ENCODE data around the gene TP53BP2. TPM values are rescaled to one million over a fixed set of nuclear protein-coding genes. Genes with fewer than 3 reads are reported as not detected.

Gene TP53BP2
- total and polyA plus RNA-seq, 2 donors (not counting 3 experiments of a cell fraction or from before 2014, with no cell fraction given), result 21.9 to 51.9 TPM

DNA sequence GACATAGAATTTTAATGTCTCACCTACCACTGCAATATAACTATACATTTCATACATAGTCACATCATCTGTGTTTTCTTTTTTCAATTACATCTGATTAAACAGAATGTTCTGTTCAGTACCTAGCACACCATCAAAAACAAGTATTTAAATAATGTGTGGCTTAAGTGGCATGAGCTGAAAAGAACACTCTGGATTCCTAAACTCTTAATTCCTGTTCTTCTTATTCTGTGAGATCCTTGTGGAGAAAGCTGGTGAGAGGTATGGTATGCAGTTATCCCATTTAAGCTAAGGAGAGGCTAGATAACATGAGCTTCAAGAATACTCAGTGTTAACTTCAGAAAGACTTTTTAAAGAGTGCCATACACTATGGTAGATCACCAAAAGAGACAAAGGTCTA lies 5.5 kb downstream of the TP53BP2 start:
- no TSS peak for BruUV-seq (replicated peaks)
- DNase-seq (ENCODE audit: low read depth, low spot score) (no peak), FAIRE-seq (no peak)
- peaks cover 10% of the 10 kb centered on the region for H4K20me1 ChIP-seq (replicated peaks; ENCODE audit: control insufficient read depth, extremely low read depth, insufficient read depth, low read length)
- H2AFZ ChIP-seq (ENCODE audit: low read depth, low read length), result no peak overlapping the region
- H3K4me2 ChIP-seq (ENCODE audit: insufficient read depth, low read length), result no peak overlapping the region
- ChIA-PET CTCF (interaction anchor here (0.8 to 6.5 kb wide), 4 partner anchors 15 to 29 kb away, joined by 3 to 41 read pairs (median 10); no protein-coding TSS in a partner anchor), POLR2A (no interaction called here)
- no peak overlapping the region for H3K27ac ChIP-seq (ENCODE audit: insufficient read depth, low read depth, low read length)
- H3K79me2 ChIP-seq (ENCODE audit: control insufficient read depth, insufficient read depth, low read length), result peaks cover 97% of the 10 kb centered on the region
- H3K9me3 ChIP-seq (replicated peaks; ENCODE audit: control insufficient read depth, insufficient read depth, low read length), result no peaks in the 10 kb centered on the region
- no peak for TF ChIP-seq EZH2 (IDR thresholded peaks at IDR 0.05; ENCODE audit: borderline replicate concordance, low read depth, low read length, severe bottlenecking)
- H3K4me3 ChIP-seq (replicated peaks in 1 of 3; ENCODE audit: insufficient read depth in 1 of 3, low read depth in 1 of 3, low read length in 3 of 3), result no peak overlapping the region
- H3K9me1 ChIP-seq (replicated peaks; ENCODE audit: control insufficient read depth, extremely low read depth, insufficient read depth, low read length), result no peaks in the 10 kb centered on the region
- dilution Hi-C loops (cut with MboI; ENCODE audit: extremely low pct_ligation_motif_present, low sequenced_read_pairs) (no loop called here), intact Hi-C loops (cut with micrococcal nuclease) (loop anchor here (10.0 kb wide), 2 partner anchors 155 to 705 kb away; no protein-coding TSS in a partner anchor)
- H3K36me3 ChIP-seq (ENCODE audit: control insufficient read depth in 2 of 2, extremely low read depth in 1 of 2, insufficient read depth in 2 of 2, low read length in 2 of 2), result no peaks in the 10 kb centered on the region
- H3K9ac ChIP-seq (replicated peaks; ENCODE audit: extremely low read depth, insufficient read depth, low read length), result no peak overlapping the region
- peaks cover 34% of the 10 kb centered on the region for H3K4me1 ChIP-seq (ENCODE audit: control insufficient read depth, extremely low read depth, insufficient read depth, low read length)
- H3K27me3 ChIP-seq (ENCODE audit: control insufficient read depth in 2 of 2, insufficient read depth in 2 of 2, low read length in 2 of 2), result no peaks in the 10 kb centered on the region

DNA sequence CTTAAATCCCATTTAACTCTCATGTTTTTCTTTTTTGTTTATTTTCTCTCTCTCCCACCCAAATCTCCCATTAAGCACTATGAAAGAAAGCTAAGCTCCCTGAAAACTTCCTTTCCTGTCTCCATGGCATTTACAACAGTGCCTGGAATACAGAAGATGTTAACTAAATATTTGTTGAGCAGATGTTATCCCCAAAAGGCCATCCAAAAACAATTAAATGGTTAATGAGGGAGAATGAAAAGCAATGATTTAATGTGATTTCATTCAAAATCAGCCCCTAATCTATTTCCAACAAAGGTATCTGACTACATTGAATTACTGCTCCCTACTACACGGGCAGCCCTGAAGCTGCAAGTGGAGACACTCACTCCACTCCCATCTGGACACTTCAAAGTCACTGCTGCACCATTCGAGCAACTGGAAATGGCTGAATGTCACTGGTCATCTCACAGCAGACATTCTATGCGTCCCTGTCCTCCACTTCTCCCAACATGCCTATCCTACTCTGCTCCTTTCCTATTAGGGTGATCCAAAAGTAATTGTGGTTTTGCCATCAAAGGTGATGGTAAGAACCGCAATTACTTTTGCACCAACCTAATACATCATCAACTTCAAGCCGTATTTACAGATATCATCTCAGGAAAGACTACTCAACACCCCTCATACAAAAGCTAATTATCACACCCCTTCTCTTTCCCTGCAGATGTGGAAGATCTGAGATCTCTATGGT lies 7.5 kb downstream of the TP53BP2 start:
- BruUV-seq (replicated peaks), result no TSS peak
- H3K27ac ChIP-seq (ENCODE audit: insufficient read depth, low read depth, low read length), result no peak overlapping the region
- H3K4me2 ChIP-seq (ENCODE audit: insufficient read depth, low read length), result no peak overlapping the region
- dilution Hi-C loops (cut with MboI; ENCODE audit: extremely low pct_ligation_motif_present, low sequenced_read_pairs) (no loop called here), intact Hi-C loops (cut with micrococcal nuclease) (no loop called here)
- ChIA-PET CTCF (interaction anchor here (3.2 to 3.9 kb wide), 2 partner anchors 8 to 27 kb away, joined by 16 to 17 read pairs; partner anchors contain the start of gene TP53BP2), POLR2A (interaction anchor here (1.3 kb wide), 1 partner anchor 12 kb away, joined by 4 read pairs; no protein-coding TSS in a partner anchor)
- H3K9me3 ChIP-seq (replicated peaks; ENCODE audit: control insufficient read depth, insufficient read depth, low read length), result no peaks in the 10 kb centered on the region
- peaks cover 43% of the 10 kb centered on the region for H3K4me1 ChIP-seq (ENCODE audit: control insufficient read depth, extremely low read depth, insufficient read depth, low read length)
- no peaks in the 10 kb centered on the region for H3K36me3 ChIP-seq (ENCODE audit: control insufficient read depth in 2 of 2, extremely low read depth in 1 of 2, insufficient read depth in 2 of 2, low read length in 2 of 2)
- no peak for FAIRE-seq
- no peak for DNase-seq (ENCODE audit: low read depth, low spot score)
- H3K27me3 ChIP-seq (ENCODE audit: control insufficient read depth in 2 of 2, insufficient read depth in 2 of 2, low read length in 2 of 2), result no peaks in the 10 kb centered on the region
- no peak overlapping the region for H3K4me3 ChIP-seq (replicated peaks in 1 of 3; ENCODE audit: insufficient read depth in 1 of 3, low read depth in 1 of 3, low read length in 3 of 3)
- TF ChIP-seq JUN (IDR thresholded peaks at IDR 0.05; ENCODE audit: borderline replicate concordance, insufficient read depth, insufficient read length, low read depth), result no peak
- no peak for TF ChIP-seq GATA2 (IDR thresholded peaks at IDR 0.05; ENCODE audit: insufficient read depth, insufficient read length, low read depth, low read length)
- TF ChIP-seq FOS (IDR thresholded peaks at IDR 0.05; ENCODE audit: borderline replicate concordance, insufficient read depth, low read length), result no peak
- TF ChIP-seq POLR2AphosphoS5 (IDR thresholded peaks at IDR 0.05; ENCODE audit: insufficient read depth, low read depth, low read length), result no peak
- no peak for TF ChIP-seq EZH2 (IDR thresholded peaks at IDR 0.05; ENCODE audit: borderline replicate concordance, low read depth, low read length, severe bottlenecking)
- TF ChIP-seq, protein P1, sequence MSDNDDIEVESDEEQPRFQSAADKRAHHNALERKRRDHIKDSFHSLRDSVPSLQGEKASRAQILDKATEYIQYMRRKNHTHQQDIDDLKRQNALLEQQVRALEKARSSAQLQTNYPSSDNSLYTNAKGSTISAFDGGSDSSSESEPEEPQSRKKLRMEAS (IDR thresholded peaks at IDR 0.05; ENCODE audit: insufficient read depth, insufficient read length), result no peak
- TF ChIP-seq, protein P2, sequence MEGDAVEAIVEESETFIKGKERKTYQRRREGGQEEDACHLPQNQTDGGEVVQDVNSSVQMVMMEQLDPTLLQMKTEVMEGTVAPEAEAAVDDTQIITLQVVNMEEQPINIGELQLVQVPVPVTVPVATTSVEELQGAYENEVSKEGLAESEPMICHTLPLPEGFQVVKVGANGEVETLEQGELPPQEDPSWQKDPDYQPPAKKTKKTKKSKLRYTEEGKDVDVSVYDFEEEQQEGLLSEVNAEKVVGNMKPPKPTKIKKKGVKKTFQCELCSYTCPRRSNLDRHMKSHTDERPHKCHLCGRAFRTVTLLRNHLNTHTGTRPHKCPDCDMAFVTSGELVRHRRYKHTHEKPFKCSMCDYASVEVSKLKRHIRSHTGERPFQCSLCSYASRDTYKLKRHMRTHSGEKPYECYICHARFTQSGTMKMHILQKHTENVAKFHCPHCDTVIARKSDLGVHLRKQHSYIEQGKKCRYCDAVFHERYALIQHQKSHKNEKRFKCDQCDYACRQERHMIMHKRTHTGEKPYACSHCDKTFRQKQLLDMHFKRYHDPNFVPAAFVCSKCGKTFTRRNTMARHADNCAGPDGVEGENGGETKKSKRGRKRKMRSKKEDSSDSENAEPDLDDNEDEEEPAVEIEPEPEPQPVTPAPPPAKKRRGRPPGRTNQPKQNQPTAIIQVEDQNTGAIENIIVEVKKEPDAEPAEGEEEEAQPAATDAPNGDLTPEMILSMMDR (IDR thresholded peaks at IDR 0.05; ENCODE audit: extremely low read depth in 1 of 2, insufficient read depth in 1 of 2, low read depth in 1 of 2, low read length in 2 of 2), result no peak
- no peak for TF ChIP-seq POLR2A (IDR thresholded peaks at IDR 0.05; ENCODE audit: low read depth, low read length)
- TF ChIP-seq MYC (IDR thresholded peaks at IDR 0.05; ENCODE audit: low read depth, low read length), result no peak
- H2AFZ ChIP-seq (ENCODE audit: low read depth, low read length), result no peak overlapping the region
- H3K79me2 ChIP-seq (ENCODE audit: control insufficient read depth, insufficient read depth, low read length), result peaks cover 96% of the 10 kb centered on the region
- no peaks in the 10 kb centered on the region for H3K9me1 ChIP-seq (replicated peaks; ENCODE audit: control insufficient read depth, extremely low read depth, insufficient read depth, low read length)
- H3K9ac ChIP-seq (replicated peaks; ENCODE audit: extremely low read depth, insufficient read depth, low read length), result no peak overlapping the region
- H4K20me1 ChIP-seq (replicated peaks; ENCODE audit: control insufficient read depth, extremely low read depth, insufficient read depth, low read length), result peaks cover 9% of the 10 kb centered on the region
